ENCODE data around the gene ZNF22.

GRCh38 chr10:44992732-44993225 is 7.9 kb upstream of the ZNF22 start:
- TF ChIP-seq POLR2A (IDR thresholded peaks at IDR 0.05; ENCODE audit: borderline replicate concordance, extremely low read depth, insufficient read depth, insufficient read length) = no peak
- no peak for TF ChIP-seq CTCF (IDR thresholded peaks at IDR 0.05 in 2 of 3, conservative IDR thresholded peaks at IDR 0.05 in 1 of 3; ENCODE audit: borderline replicate concordance in 1 of 3, insufficient read depth in 1 of 3, low read depth in 2 of 3, low read length in 2 of 3)
- TF ChIP-seq TCF7L2 (IDR thresholded peaks at IDR 0.05; ENCODE audit: borderline replicate concordance, extremely low read depth, insufficient read depth, insufficient read length) = no peak
- no peak for TF ChIP-seq EZH2phosphoT487 (IDR thresholded peaks at IDR 0.05; ENCODE audit: borderline replicate concordance)
- no peak for TF ChIP-seq ELF1 (IDR thresholded peaks at IDR 0.05; ENCODE audit: borderline replicate concordance, low read depth)
- TF ChIP-seq REST (IDR thresholded peaks at IDR 0.05; ENCODE audit: low read depth) = no peak
- TF ChIP-seq EZH2 (IDR thresholded peaks at IDR 0.05) = no peak
- no peak for TF ChIP-seq RAD21 (IDR thresholded peaks at IDR 0.05; ENCODE audit: low read depth)
- TF ChIP-seq YY1 (IDR thresholded peaks at IDR 0.05; ENCODE audit: extremely low read depth, insufficient replicate concordance, low read depth, low read length) = no peak
- TF ChIP-seq ZNF274 (IDR thresholded peaks at IDR 0.05; ENCODE audit: low read depth, low read length) = no peak
- no peak for TF ChIP-seq MAX (IDR thresholded peaks at IDR 0.05)
- TF ChIP-seq SP1 (IDR thresholded peaks at IDR 0.05; ENCODE audit: low read depth) = no peak
- TF ChIP-seq SIN3A (IDR thresholded peaks at IDR 0.05; ENCODE audit: low read depth) = no peak
- no peak for TF ChIP-seq ATF3 (IDR thresholded peaks at IDR 0.05)
